PC-9 (cell line): ENCODE measurements around the gene RAB40AL. TPM values are rescaled to one million over a fixed set of nuclear protein-coding genes. Genes with fewer than 3 reads are reported as not detected.

Experiments
- BruUV-seq: library from RNA; stranded (reverse); fragments of 400-500 nt; replicated peaks from 2 replicates; lab custom pipeline; 2021; lab: Mats Ljungman, UMichigan
- CTCF ChIA-PET: fragments of 300-600 bp; sonication (Branson Sonifier 250); formaldehyde crosslinking; loops from one replicate; lab custom pipeline; 2022; ENCODE audit warnings: antibody characterized with exemption; lab: Charles Lee
- POLR2A ChIA-PET: fragments of 300-600 bp; sonication (Branson Sonifier 250); formaldehyde crosslinking; loops from one replicate; lab custom pipeline; 2022; ENCODE audit warnings: antibody characterized with exemption; ENCODE audit not compliant: unreplicated experiment; lab: Charles Lee
- DNase-seq, 2 experiments: peaks; one replicate each; pipeline versions ENCODE4 v3.0.0 to v3.0.0-alpha.2; 2015 to 2022; ENCODE audit warnings: mixed read lengths in 1 of 2
- H2AFZ ChIP-seq: fragments of 200-600 bp; sonication (generic); 2 replicates; pipeline ENCODE4 v1.8.1; 2017; ENCODE audit warnings: antibody characterized with exemption
- H3F3A ChIP-seq: fragments of 200-600 bp; sonication (generic); 2 replicates; pipeline ENCODE4 v1.8.1; 2017; ENCODE audit warnings: antibody characterized with exemption, mild to moderate bottlenecking, low read depth; ENCODE audit not compliant: insufficient read depth
- H3K27ac ChIP-seq: fragments of 200-600 bp; sonication (generic); 2 replicates; pipeline ENCODE4 v1.6.1; 2016; ENCODE audit warnings: mixed run types
- H3K27me3 ChIP-seq: fragments of 200-600 bp; sonication (generic); 2 replicates; pipeline ENCODE4 v1.6.1; 2016; ENCODE audit warnings: low read depth, mixed run types; ENCODE audit not compliant: insufficient read depth
- H3K36me3 ChIP-seq: fragments of 200-600 bp; sonication (generic); 2 replicates; pipeline ENCODE4 v1.6.1; 2016; ENCODE audit warnings: low read depth, mixed run types
- H3K4me1 ChIP-seq: fragments of 200-600 bp; sonication (generic); replicated peaks from 2 replicates; pipeline ENCODE4 v1.6.1; 2016; ENCODE audit warnings: mixed run types; ENCODE audit not compliant: insufficient read depth
- H3K4me2 ChIP-seq: fragments of 200-600 bp; sonication (generic); 2 replicates; pipeline ENCODE4 v1.6.1; 2017; ENCODE audit warnings: mixed run types
- H3K4me3 ChIP-seq: fragments of 200-600 bp; sonication (generic); 2 replicates; pipeline ENCODE4 v1.6.1; 2016; ENCODE audit warnings: mixed run types
- H3K79me2 ChIP-seq: fragments of 200-600 bp; sonication (generic); 2 replicates; pipeline ENCODE4 v1.6.1; 2017; ENCODE audit warnings: low read depth, mixed run types
- H3K9me2 ChIP-seq: fragments of 200-600 bp; sonication (generic); 2 replicates; pipeline ENCODE4 v1.8.1; 2017; ENCODE audit warnings: mild to moderate bottlenecking; ENCODE audit not compliant: insufficient read depth
- H3K9me3 ChIP-seq: fragments of 200-600 bp; sonication (generic); 2 replicates; pipeline ENCODE4 v1.8.1; 2016; ENCODE audit warnings: low read depth; ENCODE audit not compliant: insufficient read depth
- H4K20me1 ChIP-seq: fragments of 200-600 bp; sonication (generic); 2 replicates; pipeline ENCODE4 v1.8.1; 2017; ENCODE audit not compliant: insufficient read depth
- CTCF ChIP-seq: fragments of 200-600 bp; sonication (generic); conservative IDR thresholded peaks from 2 replicates; pipeline ENCODE4 v1.6.1; 2017; ENCODE audit warnings: mixed run types, antibody characterized with exemption, mild to moderate bottlenecking, moderate library complexity
- EZH2 ChIP-seq: fragments of 200-600 bp; sonication (generic); IDR thresholded peaks from 2 replicates; pipeline ENCODE4 v1.8.0; 2017; ENCODE audit warnings: antibody characterized with exemption, low read depth
- intact Hi-C: fragments of 100-400 bp; cut with micrococcal nuclease; formaldehyde crosslinking; loops from one replicate; pipeline ENCODE4 v1.10.0; 2022; ENCODE audit not compliant: unreplicated experiment
- total RNA-seq: library from RNA; stranded (reverse); gene quantifications from 2 replicates; pipeline ENCODE4 v1.2.3, GENCODE V29; 2021

The RAB40AL gene
- total RNA-seq, 1 experiment from 2014 or later: 2.1 TPM

- H3F3A ChIP-seq: no peaks in the 10 kb centered on the region
- ChIA-PET CTCF (no interaction called here), POLR2A (no interaction called here)
- no peaks in the 10 kb centered on the region for H3K9me2 ChIP-seq
- TF ChIP-seq CTCF (no peak), EZH2 (no peak)
- BruUV-seq: no TSS peak
- no peaks in the 10 kb centered on the region for H3K36me3 ChIP-seq
- no peak overlapping the region for H2AFZ ChIP-seq
- H3K9me3 ChIP-seq: peaks cover 6% of the 10 kb centered on the region; the same call in 1 of the 2 replicates
- no peak for DNase-seq
- H3K79me2 ChIP-seq: no peaks in the 10 kb centered on the region
- H3K27me3 ChIP-seq: no peaks in the 10 kb centered on the region
- no peak overlapping the region for H3K27ac ChIP-seq
- H4K20me1 ChIP-seq: no peaks in the 10 kb centered on the region
- intact Hi-C loops: no loop called here
- no peak overlapping the region for H3K4me2 ChIP-seq
- peaks cover 21% of the 10 kb centered on the region; the same call in 1 of the 2 replicates for H3K4me1 ChIP-seq
- H3K4me3 ChIP-seq: no peak overlapping the region
Observed at GRCh38 chrX:102975016-102975415, 37.9 kb downstream of the RAB40AL start.

- H3K27ac ChIP-seq: peak overlapping the region; percentile 52; the same call in 1 of the 2 replicates
- H3K9me2 ChIP-seq: no peaks in the 10 kb centered on the region
- no peak for TF ChIP-seq EZH2
- no peak for TF ChIP-seq CTCF
- intact Hi-C loops: no loop called here
- peaks cover 6% of the 10 kb centered on the region; the same call in 1 of the 2 replicates for H3K9me3 ChIP-seq
- H3K4me1 ChIP-seq: peaks cover 21% of the 10 kb centered on the region; the same call in 1 of the 2 replicates
- no peak for DNase-seq
- H3K4me2 ChIP-seq: peak overlapping the region; percentile 40; the same call in 1 of the 2 replicates
- H3K4me3 ChIP-seq: no peak overlapping the region
- H3K27me3 ChIP-seq: no peaks in the 10 kb centered on the region
- BruUV-seq: no TSS peak
- H4K20me1 ChIP-seq: no peaks in the 10 kb centered on the region
- H2AFZ ChIP-seq: no peak overlapping the region
- H3K79me2 ChIP-seq: no peaks in the 10 kb centered on the region
- no peaks in the 10 kb centered on the region for H3F3A ChIP-seq
- no peaks in the 10 kb centered on the region for H3K36me3 ChIP-seq
- POLR2A ChIA-PET: no interaction called here
- CTCF ChIA-PET: no interaction called here
Observed at GRCh38 chrX:102976286-102976685, 39.2 kb downstream of the RAB40AL start.

- H3K79me2 ChIP-seq: no peaks in the 10 kb centered on the region
- no peak overlapping the region for H2AFZ ChIP-seq
- peaks cover 21% of the 10 kb centered on the region; the same call in 1 of the 2 replicates for H3K4me1 ChIP-seq
- H3K27me3 ChIP-seq: no peaks in the 10 kb centered on the region
- no peaks in the 10 kb centered on the region for H3F3A ChIP-seq
- intact Hi-C loops: no loop called here
- H4K20me1 ChIP-seq: no peaks in the 10 kb centered on the region
- H3K9me2 ChIP-seq: no peaks in the 10 kb centered on the region
- no peak for TF ChIP-seq CTCF
- no peak for TF ChIP-seq EZH2
- no peaks in the 10 kb centered on the region for H3K36me3 ChIP-seq
- peak; percentile 51 to 81 for DNase-seq
- ChIA-PET CTCF (no interaction called here), POLR2A (no interaction called here)
- H3K27ac ChIP-seq: peak overlapping the region; percentile 52; the same call in 1 of the 2 replicates
- H3K9me3 ChIP-seq: peaks cover 1% of the 10 kb centered on the region; the same call in 1 of the 2 replicates
- H3K4me2 ChIP-seq: peak overlapping the region; percentile 40
- no peak overlapping the region for H3K4me3 ChIP-seq
- BruUV-seq: no TSS peak
Observed at GRCh38 chrX:102976793-102977495, 39.9 kb downstream of the RAB40AL start.
